Measurements from ENCODE around the gene CASP8.
A peak's percentile ranks its signal among the peaks of the same experiment; 100 is the strongest.

CASP8 gene

GRCh38 chr2:201242571-201243277 lies 17.6 kb upstream of the CASP8 start:
- DNase-seq = peak in 2 of 4 experiments; percentile 72 to 74

- DNase-seq = no peak
These were observed 15.5 kb upstream of the CASP8 start for GRCh38 chr2:201244829-201245228.

GRCh38 chr2:201246280-201246679 lies 14.1 kb upstream of the CASP8 start:
- DNase-seq = peak in 3 of 4 experiments; percentile 49 to 64 (median 57)

DNA sequence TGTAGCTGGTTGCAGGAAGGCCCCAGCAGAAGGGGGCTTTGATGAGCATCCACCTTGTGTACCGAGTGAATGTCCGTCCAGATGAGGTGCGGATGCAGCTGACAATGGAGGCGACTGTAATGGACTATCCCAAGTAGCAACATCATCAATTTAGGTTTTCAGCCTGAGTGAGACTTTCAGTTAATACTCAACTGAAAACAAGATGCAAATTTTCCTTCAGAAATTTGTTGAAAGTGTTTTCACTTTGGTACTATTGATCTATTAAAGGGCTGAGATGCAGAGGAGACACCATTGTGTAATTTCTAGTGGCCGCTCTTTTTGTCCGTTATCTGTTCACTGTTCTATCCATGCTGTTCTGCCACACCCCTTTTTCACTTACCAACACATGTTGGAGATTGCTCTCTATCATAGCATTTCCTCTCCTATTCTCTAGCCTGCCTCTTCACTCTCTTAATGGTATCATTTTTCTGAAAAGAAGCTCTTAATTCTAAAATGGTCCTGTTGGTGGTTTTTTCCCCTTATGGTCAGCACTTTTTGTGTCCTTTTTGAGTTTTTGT lies 12.0 kb upstream of the CASP8 start:
- no peak for DNase-seq

DNA sequence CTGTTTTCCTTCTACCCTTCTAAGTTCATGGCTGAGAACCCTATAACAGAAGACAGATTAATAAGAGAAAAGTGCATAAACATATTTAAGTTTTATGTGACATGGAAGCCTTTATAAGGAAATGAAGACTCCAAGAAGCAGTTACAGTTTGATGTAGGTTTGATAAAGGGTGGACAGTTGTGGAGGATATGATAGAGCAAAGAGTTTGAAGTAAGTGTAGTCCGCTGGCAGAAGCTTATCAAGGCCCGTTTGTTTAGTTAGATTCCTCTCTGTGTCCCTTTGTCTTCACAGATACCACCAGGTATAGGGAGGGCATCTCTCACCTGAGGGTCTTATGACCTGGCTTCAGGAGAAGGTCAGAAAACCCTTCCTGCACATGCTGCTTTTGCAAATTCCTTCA lies 10.4 kb upstream of the CASP8 start:
- DNase-seq = no peak

DNA sequence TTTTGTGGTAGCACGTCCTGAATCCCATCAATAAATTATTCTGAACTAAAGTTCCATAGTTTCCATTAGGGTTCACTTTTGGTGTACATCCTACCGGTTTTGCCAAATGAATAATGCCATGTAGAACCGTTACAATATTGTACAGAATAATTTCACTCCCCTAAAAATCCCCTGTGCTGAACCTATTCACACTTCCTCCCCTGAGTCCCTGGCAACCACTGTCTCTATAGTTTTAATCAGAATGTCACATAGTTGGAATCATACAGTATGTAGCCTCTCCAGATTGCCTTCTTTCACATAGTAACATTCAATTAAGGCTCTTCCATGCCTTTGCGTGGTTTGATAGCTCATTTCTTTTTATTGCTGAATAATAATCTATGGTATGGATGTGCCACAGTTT lies 9.6 kb upstream of the CASP8 start:
- no peak for DNase-seq

GRCh38 chr2:201254081-201254730 lies 6.1 kb upstream of the CASP8 start:
- DNase-seq = peak in 1 of 4 experiments; percentile 46

GRCh38 chr2:201255408-201256033 lies 4.8 kb upstream of the CASP8 start:
- DNase-seq = no peak

DNA sequence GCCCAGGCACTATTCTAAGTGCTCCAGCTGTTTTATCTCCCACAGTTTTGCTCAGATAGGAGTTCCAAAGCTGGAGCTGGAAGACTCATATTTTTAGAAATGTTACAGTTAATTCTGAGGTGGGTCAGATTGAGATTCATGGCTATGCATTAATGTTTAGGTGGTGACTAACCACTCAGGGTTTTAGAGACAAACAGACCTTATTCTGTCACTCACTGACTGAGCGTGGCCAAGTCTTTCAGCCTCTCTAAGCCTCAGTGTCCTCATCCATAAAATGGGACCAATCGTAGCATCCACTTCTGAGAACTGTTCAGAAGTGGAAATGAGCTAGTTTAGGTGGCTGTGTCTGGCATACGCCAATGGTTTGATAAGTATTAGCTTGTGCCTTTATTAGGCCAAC lies 4.3 kb upstream of the CASP8 start:
- DNase-seq = no peak

DNA sequence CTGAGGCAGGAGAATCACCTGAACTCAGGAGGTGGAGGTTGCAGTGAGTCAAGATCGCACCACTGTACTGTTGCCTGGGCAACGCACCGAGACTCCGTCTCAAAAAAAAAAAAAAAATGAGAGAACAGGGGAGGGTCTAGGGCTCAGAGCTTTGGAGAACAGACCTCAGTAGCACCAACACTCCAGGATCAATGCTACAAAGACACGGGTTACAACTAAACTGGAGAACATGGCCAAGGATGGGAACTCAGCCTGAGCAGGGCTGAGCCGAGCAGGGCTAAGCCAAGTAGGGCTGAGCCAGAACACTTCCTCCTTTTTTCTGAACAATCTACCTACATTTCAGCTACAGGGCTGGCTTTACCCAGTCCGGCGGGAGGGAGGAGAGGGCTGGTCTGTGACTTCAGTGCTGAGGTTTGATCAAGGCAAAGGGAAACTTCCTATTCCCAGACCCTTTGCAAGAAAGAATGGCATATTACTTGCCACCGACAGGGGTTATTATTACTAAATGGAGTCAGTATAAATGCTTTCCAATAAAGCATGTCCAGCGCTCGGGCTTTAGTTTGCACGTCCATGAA lies 2.9 kb upstream of the CASP8 start:
- peak; percentile 69 to 84 (median 80) for DNase-seq

DNA sequence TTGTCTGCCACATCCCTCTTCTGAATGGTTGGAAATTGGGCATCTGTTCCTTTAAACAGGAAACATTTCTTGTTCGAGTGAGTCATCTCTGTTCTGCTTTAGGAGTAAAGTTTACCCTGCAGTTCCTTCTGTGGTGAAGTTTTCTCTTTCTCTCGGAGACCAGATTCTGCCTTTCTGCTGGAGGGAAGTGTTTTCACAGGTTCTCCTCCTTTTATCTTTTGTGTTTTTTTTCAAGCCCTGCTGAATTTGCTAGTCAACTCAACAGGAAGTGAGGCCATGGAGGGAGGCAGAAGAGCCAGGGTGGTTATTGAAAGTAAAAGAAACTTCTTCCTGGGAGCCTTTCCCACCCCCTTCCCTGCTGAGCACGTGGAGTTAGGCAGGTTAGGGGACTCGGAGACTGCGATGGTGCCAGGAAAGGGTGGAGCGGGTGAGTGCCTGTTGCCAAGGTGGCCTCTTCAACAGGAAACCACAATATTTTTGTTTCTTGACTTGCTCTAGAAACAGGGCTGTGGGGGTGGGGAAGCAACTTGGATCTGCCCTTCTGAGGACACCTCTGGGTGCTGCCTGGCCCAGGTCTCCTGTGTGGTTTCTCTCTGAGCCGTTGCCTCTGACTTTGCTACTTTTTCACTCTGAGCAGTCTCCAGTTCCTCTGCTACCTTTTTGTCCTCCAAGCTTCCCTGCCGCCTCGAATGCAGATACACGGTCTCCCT lies 2.2 kb upstream of the CASP8 start:
- DNase-seq = peak; percentile 29 to 87 (median 76)

DNA sequence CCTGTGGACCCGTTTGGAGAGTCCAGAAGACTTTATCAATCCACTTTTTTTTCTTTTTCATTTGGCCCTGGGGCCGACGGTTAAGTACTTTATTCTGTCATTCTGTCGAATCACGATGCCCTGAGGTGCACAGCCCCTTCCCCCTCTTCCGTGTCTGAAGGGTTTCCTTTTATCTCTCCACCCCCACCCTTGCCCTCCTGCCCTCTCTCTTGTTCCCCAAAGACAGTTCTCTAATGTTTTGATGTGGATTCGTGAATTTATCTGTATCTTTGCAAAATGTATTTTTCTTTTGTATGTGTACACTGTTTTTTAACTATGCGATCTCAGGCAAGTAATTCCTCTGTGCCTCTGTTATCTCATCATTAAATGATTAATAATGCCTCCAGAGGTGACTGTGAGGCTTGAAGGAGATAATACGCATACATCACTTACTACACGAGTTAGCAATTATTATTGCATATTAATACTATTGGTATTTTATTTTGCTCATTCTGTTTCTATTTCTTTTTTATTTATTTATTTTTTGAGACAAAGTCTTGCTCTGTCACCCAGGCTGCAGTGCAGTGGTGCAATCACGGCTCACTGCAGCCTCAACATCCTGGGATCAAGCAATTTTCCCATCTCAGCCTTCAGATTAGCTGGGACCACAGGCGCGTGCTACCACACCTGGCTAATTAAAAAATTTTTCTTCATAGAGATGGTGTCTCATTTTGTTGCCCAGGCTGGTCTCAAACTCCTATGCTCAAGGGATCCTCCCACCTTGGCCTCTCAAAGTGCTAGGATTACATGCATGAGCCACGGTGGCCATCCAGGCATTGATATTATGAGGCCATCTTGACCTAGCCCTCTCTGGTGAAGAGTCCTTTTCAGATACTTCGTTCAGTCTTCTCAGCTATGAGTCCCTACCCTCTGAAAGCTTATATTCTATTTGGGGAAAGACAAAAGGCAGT lies 1.4 kb upstream of the CASP8 start:
- peak; percentile 16 to 51 (median 41) for DNase-seq

DNA sequence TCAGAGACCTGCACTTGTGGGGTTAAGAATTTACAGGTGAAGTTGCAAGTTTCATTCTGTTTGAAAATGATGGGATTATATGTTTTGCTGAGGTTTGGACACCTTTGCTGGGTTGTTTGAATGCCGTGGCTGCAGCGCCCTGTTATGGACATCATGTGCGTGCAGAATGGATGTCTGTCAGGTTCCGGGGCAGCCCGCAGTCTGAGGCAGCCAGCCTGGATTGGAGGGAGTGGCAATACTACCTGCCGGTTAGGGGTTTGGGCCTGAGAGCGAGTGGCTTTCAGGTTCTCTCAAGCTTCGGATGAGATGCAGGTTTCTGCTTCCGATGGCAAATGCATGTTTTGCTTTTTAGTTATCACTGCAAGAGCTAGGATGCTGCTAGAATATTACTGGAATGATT lies 1.1 kb downstream of the CASP8 start:
- peak in 1 of 4 experiments; percentile 13 for DNase-seq

DNA sequence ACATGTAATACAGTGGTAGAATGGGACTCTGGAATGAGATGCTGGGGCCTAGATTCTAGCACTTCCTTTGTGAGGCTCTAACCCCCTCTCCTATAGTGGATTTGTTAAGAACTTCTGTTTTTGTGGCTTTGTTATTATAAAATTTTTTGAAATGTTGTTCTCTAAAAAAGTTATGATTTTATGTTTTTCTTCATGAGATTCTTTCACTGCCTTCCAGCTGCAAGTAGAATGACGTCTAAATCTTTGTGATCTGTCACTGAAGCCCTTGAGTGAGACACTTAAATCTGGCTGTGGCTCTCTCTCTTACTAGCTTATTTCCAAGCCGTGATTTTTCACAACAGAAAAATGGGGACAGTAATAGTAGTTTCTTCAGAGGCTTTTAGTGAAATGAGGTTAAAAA lies 1.6 kb downstream of the CASP8 start:
- DNase-seq = peak in 3 of 4 experiments; percentile 28 to 50 (median 46)

DNA sequence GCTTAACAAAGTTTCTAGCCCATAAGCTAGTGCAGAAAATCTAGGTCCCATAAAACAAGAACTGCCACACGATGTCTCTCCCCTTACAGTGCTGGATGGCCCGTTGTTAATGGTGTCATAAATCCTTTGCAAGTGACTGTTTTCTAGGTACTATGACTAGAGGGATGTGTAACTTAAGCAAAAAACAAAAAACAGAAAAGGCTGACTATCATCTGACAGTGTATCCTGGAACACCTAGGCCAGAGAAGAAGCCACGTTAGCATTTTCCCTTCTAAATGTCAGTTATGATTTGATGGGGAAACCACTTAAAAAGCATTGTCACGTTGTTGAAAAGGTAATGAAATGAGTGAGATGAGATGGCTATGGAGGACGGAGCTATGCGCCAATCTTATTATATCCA lies 2.4 kb downstream of the CASP8 start:
- peak in 2 of 4 experiments; percentile 20 to 25 for DNase-seq

GRCh38 chr2:201263779-201264178 lies 3.4 kb downstream of the CASP8 start:
- peak; percentile 19 to 68 (median 60) for DNase-seq

DNA sequence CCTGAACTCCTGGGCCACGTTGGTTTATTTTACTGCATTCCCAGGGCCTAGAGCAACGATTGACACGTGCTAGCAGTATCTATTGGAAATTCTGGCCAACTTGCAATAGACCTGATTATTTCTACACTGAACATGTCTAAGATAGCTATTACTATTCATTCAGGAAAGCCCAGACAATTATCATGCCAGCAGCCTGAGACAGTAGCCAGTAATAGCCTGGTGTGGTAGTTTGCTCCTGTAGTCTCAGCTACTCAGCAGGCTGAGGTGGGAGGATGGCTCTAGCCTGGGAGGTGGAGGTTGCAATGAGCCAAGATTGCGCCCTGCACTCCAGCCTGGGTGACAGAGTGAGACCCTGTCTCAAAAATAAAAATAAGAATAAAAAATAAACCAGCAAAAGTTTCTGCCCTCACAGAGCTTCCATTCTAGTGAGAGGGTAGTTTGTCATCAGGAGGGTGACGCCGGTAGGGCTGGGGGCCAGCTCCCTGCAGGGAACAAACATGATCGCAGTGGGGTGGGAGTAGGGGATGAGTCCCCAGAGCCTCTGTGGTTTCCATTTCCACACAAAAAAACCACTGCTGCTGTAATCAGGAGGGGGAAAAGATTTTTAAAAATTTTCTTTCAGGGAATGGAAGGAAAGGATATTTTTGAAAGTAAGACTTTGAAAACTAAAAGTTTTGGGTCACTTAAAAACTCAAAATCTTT lies 4.3 kb downstream of the CASP8 start:
- DNase-seq = no peak

DNA sequence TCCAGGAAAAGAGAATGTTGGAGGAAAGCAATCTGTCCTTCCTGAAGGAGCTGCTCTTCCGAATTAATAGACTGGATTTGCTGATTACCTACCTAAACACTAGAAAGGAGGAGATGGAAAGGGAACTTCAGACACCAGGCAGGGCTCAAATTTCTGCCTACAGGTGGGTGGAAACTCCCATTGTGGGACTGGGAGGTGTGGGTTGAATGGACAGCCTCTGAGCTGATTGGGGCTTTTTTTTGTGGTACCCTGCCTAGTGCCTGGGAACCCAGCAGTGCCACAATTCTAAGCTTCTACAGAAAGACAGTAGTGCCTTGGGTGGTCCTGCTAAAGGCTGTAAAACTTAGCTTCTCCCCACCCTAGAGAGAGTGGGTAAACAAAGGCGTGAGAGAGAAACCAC lies 6.3 kb downstream of the CASP8 start:
- DNase-seq = no peak

- no peak for DNase-seq
These were observed 7.1 kb downstream of the CASP8 start for GRCh38 chr2:201267278-201268030.

DNA sequence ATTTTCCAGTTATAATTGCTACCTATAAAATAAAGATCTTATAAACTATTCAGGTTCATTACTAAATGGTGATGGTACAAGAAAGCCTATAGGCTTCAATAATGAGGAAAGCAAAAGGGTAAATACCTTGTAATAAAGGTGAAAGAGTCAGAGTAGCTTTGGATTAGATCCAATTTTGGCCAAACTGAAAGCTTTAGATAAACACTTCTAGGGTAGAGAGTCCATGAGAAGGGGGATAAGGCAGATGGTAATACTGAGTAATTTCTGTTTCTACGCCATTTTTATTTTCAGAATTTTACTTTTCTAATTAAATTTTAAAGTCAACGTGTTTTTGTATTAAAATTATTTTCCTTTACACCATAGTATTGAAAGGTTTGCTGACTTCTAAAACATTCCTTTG lies 9.4 kb downstream of the CASP8 start:
- DNase-seq = no peak

Measured in suppressor macrophage (primary cell).